ENCODE measurements around the gene COL19A1. TPM values are rescaled to one million over a fixed set of nuclear protein-coding genes. Genes with fewer than 3 reads are reported as not detected.

COL19A1 gene
- total RNA-seq, 1 donor = 1.3 TPM

DNA sequence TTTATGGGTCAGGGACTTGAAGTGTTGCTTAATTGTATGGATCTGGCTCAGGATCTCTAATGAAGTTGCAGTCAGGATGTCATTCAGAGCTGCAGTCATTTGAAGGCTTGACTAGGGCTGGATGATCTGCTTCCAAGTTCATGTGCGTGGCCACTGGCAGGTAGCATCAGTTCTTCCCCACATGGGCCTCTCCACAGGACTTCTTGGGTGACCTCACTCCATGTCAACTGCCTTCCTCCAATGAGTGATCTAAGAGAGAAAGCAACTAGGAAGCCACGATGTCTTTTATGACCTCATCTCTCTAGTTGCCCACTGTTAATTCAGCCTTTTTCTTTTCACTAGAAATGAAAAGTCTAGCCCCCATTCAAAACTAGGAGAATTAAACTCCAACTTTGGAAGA, 332.4 kb downstream of the COL19A1 start:
- TF ChIP-seq, protein P1, sequence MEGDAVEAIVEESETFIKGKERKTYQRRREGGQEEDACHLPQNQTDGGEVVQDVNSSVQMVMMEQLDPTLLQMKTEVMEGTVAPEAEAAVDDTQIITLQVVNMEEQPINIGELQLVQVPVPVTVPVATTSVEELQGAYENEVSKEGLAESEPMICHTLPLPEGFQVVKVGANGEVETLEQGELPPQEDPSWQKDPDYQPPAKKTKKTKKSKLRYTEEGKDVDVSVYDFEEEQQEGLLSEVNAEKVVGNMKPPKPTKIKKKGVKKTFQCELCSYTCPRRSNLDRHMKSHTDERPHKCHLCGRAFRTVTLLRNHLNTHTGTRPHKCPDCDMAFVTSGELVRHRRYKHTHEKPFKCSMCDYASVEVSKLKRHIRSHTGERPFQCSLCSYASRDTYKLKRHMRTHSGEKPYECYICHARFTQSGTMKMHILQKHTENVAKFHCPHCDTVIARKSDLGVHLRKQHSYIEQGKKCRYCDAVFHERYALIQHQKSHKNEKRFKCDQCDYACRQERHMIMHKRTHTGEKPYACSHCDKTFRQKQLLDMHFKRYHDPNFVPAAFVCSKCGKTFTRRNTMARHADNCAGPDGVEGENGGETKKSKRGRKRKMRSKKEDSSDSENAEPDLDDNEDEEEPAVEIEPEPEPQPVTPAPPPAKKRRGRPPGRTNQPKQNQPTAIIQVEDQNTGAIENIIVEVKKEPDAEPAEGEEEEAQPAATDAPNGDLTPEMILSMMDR (IDR thresholded peaks at IDR 0.05; ENCODE audit: insufficient read depth, low read depth, low read length) = no peak
- H3K4me3 ChIP-seq (ENCODE audit: low read depth, low read length) = no peak overlapping the region
- DNase-seq (ENCODE audit: low read depth) = no peak

DNA sequence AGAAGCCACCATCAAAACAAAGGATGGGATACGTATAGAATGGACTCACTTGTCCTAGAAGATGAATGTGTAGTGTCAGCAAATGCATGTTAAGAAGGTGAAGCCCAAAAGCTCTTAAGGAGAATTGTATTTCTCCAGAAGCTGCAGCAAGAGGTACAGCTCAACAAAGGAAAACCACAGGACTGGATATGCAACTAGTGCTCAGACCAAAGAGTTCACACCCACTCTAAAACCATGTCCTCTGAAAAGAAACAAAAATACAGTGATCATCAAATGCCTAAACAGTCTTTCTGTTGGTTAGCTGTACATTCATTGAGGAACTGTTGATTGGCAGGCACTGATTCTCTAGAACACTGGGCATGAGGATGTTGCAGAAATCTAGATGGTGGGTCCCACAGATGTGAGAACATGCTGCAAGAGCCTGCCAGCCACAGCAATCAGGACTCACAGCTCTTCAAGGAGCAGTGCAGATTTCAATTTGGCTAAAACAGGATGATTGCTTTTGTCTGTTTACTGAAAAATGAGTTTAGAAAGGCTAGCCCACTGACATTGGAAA, 342.0 kb downstream of the COL19A1 start:
- TF ChIP-seq, protein P1 (IDR thresholded peaks at IDR 0.05; ENCODE audit: insufficient read depth, low read depth, low read length) = no peak
- DNase-seq (ENCODE audit: low read depth) = no peak
- no peak overlapping the region for H3K4me3 ChIP-seq (ENCODE audit: low read depth, low read length)

DNA sequence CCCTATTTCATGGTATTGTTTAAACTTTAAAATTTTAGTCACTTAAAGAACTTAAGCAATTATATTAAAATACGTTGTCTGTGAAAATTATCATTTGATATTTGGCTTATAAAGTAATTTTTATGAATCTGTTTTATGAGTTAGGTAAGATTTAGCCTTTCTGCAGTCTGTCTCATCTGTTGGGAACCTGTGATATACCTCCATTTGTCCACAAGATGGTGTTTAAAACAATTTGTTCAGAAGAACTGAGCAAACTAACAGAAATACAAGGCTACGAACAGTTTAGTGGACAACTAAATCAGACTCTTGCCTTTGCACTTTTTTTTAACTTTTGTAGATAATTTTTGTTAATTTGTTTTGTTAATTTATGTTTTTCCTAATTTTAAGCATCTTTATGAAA, 344.1 kb downstream of the COL19A1 start:
- H3K4me3 ChIP-seq (ENCODE audit: low read depth, low read length) = no peak overlapping the region
- peak; percentile 2 for DNase-seq (ENCODE audit: low read depth)
- TF ChIP-seq, protein P1 (IDR thresholded peaks at IDR 0.05; ENCODE audit: insufficient read depth, low read depth, low read length) = peak; percentile 17

DNA sequence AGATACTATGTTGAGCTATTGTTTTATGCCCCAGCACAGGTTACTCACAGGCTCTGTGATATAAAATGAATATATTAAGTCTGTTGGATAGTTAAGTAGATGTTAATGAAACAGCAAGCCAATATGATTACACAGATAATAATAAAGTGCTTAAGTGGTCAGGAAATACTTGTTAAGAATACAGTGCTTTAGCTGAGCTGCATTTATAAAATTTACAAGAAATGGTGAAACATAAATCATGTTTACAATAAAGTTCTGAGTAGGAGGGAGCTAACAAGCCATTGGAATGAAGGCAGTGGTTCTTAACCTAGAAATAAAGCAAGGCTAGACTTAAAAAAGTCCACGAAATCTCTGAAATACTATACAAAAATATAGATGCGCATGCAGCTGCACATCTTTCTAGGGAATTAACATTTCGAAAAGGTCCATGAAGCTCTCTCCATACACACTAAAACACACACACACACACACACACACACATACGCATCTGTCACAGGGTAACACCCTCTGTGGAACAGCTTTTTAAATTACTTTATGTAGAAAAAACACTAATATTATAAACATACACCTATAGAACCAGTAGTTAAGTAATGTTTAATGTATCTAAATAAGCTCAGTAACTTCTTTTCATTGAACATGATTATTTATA, 349.2 kb downstream of the COL19A1 start:
- TF ChIP-seq, protein P1 (IDR thresholded peaks at IDR 0.05; ENCODE audit: insufficient read depth, low read depth, low read length) = no peak
- H3K4me3 ChIP-seq (ENCODE audit: low read depth, low read length) = no peak overlapping the region
- DNase-seq (ENCODE audit: low read depth) = no peak

DNA sequence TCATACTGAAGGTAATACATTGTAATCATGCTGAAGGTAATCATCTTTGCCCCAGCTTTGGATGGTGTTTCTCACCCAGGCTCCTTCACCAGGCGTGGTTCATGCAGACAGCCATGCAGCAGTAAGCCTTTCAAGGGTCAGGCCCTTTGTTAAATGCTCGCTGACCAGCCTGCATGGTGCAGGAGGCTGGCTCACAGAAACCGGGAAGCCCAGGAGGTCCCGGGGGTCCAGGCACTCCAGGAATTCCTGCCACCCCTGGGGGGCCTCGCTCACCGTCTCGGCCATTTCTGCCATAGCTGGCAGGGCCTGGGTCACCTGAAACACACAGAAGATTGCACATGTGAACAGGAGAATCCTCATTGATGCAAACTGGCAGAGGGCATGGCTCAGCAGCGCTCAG, 350.4 kb downstream of the COL19A1 start:
- DNase-seq (ENCODE audit: low read depth) = no peak
- no peak overlapping the region for H3K4me3 ChIP-seq (ENCODE audit: low read depth, low read length)

DNA sequence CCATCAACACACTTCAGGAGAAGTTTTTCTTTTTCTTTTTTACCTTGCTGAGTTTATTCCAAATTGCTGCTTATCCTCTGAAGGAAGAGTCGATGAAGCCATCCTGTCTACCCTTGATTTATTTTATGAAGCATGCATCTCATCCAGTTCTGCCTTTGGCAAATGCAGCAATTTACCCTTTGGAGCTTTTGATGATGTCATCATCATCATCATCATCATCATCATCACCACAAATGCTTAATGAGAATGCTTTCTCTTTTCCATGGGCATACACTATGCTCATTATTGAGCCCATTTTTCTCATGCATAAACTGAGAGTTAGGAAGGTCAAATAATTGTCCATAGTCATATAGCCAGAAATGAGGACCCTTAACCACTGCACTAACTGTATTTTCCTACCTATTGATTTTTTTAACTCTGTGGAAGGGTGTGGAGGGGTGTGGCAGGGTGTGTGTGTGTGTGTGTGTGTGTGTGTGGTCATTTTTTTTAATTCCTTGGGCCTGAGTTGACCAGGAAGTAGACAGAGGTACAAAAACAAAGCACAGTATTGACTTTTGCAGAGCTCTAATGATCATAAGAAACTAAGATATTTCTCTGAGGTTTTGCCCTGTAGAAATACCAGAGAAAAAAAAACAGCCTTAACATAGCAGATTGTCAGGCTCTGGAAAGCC, 353.7 kb downstream of the COL19A1 start:
- TF ChIP-seq, protein P1 (IDR thresholded peaks at IDR 0.05; ENCODE audit: insufficient read depth, low read depth, low read length) = no peak
- DNase-seq (ENCODE audit: low read depth) = no peak
- H3K4me3 ChIP-seq (ENCODE audit: low read depth, low read length) = no peak overlapping the region

More for the DNA sequence above, 350.4 kb downstream of the COL19A1 start:
- TF ChIP-seq, protein P1 (IDR thresholded peaks at IDR 0.05; ENCODE audit: insufficient read depth, low read depth, low read length) = no peak

Data from fibroblast of villous mesenchyme (primary cell).